Stimulated activated CD8-positive, alpha-beta memory T cell treated with anti-CD3 and anti-CD28 coated beads, Interleukin-15, amount 100 ng/mL, for 48 hours (primary cell): Measurements from ENCODE around the gene RDX.
"Not testable (repeated sequence)": the region's sequence is repeated elsewhere in the genome, so short reads cannot be mapped to it uniquely, and the experiment has no call there.

Source experiments
- DNase-seq, 2 donors: peaks; one replicate each; pipeline ENCODE4 v3.0.0-alpha.2; 2020; ENCODE audit warnings: low read depth in 2 of 2

RDX gene

DNA sequence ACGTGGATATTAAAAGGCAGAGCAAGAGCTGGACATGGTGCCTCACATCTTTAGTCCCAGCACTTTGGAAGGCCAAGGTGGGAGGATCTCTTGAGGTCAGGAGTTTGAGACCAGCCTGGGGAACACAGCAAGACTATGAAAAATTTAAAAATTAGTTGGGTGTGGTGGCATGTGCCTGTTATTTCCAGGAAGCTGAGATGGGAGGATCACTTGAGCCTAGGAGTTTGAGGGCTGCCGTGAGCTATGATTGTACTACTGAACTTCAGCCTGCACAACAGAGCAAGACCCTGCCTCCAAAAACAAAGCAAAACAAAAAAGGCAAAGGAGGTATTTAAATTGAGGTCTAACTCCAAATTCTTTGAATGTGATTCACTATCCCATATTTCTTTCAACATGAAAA is 23.5 kb downstream of the RDX start:
- no peak for DNase-seq

DNA sequence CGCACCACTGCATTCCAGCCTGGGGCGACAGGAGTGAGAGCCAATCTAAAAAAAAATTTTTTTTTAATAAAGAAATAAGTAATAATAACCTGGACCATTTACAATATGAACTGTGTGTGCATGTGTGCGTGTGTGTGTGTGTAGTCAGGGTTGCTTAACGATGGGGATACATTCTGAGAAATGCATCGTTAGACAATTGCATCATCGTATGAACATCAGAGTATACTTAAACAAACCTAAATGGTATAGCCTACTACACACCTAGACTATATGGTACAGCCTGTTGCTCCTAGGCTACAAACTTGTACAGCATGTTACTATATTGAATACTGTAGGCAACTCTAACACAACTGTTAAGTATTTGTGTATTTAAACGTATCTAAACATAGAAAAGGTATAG is 26.4 kb downstream of the RDX start:
- no peak for DNase-seq

DNA sequence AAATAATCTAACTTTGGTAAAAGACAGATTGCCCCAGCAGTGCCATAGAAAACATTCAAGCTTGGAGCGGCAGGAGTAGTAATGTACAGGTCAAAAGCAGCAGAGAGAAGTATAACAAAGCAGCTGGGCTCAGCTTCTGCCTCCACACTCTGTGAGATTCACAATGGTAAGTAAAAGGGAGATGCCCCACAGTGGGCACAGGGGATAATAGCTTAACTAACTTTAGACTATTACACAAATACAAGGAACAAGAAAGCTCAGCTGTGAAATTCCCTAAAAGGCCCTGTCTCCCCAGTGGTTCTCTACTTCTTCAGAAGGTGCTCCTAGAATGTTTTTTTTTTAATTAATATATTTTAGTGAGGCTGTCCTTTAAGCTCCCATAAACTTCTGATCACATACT is 28.0 kb downstream of the RDX start:
- DNase-seq = no peak

DNA sequence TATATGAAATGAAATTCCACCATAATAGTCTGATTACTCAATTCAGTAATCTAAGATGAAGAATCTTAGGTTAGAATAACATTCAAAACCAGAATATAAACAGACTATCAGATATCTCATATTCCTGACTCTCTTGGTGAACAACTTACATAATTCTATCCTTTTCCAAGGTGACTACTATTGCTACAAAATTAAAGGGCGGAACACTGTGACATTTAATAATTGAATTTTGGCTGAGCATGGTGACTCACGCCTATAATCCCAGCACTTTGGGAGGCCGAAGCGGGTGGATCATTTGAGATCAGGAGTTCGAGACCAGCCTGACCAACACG is 34.4 kb downstream of the RDX start:
- DNase-seq = no peak

DNA sequence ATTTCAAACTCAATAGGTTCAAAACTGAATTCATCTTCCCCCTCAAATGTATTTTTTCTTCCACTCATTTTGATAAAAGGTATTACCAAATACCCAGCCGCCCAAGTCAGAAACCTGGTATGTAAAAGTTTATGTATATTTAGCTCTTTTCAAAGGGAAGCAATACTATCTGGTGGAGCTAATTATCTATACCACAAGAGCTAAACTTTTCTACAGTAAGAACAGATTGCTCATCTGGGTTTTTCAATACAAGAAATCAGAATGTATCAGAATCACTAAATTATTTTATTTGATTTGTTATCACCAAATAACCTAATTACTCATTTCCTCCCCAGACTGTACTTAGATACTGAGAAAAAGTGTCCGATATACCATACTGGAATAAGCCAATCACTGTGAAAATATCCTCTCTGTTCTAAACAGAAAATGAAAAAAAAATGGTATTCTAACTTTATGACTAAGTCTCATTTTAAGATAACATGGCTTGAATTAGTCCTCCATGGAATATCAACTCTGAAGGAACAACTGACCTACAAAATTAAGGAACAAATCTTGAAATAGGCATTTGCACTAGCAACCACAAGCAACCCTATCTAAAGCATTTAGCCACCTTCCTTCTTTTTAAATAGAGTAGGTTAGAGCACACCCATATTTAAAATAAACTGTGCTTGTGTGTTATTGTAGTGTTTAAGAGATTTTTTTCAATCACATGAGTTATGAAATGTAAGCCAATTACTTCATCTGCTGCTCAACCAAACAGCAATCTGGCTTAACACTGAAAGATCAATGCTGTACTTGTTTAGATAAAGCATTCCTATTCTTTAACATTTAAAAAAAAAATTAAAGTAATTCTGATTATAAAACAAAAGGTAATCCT is 35.0 kb downstream of the RDX start:
- DNase-seq = no peak

DNA sequence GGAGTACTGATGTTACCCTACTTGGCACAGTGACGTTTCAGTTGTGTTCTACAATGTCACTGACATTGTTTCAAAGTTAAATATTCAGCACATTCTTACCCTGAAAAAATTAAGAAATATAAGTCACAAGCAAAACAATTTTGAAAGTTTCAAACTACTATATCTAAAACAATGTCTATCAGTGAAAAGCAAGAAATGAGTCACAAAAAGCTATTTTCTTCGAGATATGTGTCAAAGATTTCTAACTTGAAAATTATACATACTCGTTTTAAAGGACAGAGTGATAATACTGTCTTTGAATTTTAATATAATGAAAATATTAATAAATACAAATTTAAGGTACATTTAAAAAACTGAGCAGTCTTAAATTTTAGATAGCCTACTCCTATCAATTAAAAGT is 42.9 kb downstream of the RDX start:
- DNase-seq = no peak

DNA sequence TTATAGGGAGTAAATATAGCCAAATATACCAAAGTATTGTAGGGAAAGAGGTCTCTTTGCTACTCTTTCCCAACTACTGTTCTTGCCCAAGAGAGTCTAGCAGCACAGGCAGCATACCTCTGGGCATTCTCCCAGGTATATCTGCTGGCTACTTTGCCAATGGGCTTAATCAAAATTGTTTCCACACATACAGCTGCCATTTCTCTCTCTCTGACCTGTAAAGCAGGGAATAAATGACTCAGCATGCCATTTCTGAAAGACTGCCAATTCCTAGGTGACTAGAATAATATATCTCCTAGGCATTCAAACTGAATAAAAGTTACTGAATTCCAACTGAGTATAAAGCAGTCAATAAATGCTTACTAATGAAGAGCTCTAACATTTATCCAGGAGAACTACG is 44.6 kb downstream of the RDX start:
- DNase-seq = no peak

DNA sequence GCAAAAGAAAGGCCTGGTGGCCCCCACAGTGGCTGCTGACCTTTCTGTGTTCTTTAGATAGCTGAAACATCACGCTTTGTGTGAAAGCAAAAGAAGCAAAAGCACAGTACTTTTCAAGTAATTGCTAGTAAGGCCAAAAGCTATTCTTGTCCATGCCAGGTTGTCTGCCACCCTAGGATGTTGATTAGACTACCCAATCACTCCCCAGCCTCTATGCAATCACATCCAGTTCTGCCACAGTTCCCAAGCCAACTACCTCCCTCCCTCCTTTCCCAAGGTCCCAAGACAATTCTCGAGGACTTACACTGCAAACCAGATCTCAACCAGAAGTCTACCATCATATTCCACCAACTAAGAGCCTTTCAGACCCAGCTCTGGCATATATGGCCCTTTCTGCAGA is 46.2 kb downstream of the RDX start:
- DNase-seq = no peak

DNA sequence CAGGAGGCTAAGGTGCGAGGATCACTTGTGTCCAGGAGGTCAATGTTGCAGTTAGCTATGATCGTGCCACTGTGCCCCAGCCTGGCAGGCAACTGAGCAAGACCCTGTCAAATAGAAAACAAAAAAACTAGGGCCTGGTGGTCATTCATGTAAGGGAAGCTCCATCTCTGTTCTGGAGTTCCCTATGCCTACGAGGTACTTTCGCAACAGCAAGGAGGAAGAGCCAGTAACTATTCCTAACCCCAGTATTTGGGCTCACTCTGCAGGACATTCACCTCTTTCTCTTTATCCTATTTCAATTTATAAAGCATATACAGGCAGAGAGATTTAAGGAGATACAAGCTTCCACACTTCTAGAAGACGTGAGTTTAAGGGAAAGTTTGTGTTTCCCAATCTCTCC is 46.6 kb downstream of the RDX start:
- no peak for DNase-seq

DNA sequence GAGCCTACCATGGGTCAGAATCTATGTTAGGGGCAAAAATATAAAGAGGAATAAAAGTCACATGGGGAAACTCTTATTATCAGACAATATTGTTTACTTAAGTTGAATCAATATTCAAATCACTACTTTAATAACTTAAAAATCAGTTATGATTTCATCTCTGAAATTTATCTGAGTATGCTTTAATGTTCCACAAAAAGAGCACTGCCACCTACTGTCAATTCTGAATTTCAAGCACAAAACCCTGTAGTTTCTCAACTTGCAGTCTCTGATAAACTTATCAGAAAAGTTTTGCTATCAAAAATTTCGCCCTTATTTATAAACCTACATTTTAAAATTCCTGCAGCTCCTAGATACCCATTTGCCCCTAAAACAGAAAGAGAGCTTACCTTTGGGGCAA is 47.3 kb downstream of the RDX start:
- no peak for DNase-seq

DNA sequence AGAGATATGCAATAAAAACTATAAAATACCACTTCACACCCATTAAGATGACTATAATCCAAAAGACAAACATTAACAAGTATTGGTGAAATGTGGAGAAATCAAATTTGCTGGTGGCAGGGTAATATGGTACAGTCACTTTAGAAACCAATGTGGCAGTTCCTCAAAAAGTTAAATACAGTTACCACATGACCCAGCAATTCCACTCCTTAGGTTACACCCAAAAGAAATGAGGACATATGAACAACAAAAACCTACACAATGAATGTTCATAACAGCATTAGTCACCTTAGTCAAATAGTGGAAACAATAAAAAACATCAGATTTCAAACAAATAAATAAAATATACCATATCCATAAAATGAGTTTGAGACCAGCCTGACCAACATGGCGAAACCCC is 52.6 kb downstream of the RDX start:
- DNase-seq = no peak

DNA sequence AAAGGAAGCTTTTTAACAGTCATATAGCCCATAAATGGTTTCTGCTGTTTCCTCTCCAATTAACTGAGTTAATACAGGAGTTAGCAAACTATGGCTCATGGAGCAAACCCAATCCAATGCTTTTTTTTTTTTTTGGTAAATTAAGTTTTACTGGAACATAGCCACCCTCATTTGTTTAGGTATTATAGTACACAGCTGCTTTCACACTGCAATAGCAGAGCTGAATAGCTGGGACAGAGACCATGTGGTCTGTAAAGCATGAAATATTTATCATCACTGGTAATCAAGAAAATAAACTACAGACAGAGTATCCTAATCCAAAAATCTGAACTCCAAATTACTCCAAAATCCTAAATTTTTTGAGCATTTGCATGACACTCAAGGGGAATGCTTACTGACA is 53.7 kb downstream of the RDX start:
- no peak for DNase-seq

DNA sequence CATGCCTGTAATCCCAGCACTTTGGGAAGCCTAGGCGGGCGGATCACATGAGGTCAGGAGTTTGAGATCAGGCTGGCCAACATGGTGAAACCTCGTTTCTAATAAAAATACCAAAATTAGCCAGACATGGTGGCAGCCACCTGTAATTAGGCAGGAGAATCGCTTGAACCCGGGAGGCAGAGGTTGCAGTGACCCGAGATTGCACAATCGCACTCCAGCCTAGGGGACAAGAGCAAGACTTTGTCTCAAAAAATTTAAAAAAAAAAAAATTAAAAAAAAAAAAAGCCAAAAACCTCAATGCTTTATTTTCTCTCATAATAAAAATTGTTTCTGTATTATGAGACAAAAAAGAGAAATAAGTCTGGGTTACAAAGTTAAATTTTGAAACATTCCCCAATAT is 54.2 kb downstream of the RDX start:
- DNase-seq = no peak

DNA sequence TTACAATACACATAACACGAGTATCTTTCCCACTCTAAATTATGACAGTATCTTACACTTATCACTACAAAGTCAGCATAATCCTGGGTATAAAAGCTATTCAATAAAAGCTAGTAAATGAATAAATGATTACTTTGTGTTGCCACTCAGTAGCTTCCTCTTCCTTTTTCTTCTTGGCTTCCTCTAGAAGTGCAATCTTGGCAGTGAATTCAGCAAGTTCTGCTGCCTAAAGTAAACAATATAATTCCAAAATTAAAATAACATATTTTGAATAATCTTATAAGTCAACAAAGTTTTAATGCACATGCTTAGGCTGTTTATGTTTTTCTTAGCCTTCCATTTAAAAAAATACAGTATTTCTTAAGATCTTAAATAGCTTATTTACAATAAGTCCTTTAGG is 60.4 kb downstream of the RDX start:
- DNase-seq = no peak

DNA sequence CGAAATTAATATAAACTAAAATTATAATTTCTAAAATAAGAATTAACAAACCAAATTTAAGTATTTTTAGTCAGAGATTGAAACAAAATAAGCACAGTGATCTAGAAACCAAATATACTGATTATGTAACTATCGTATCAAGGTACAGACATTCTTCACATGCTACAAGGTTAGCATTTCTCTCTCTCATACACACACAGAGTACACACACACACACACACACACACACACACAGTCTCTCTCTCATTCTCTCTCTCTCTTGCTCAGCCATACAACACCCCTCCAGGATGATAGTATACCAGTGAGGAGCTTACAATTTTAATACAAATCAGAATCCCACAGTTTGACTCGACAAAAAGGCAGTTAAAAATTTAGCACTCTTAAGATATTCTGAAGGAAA is 66.0 kb downstream of the RDX start:
- DNase-seq = no peak

DNA sequence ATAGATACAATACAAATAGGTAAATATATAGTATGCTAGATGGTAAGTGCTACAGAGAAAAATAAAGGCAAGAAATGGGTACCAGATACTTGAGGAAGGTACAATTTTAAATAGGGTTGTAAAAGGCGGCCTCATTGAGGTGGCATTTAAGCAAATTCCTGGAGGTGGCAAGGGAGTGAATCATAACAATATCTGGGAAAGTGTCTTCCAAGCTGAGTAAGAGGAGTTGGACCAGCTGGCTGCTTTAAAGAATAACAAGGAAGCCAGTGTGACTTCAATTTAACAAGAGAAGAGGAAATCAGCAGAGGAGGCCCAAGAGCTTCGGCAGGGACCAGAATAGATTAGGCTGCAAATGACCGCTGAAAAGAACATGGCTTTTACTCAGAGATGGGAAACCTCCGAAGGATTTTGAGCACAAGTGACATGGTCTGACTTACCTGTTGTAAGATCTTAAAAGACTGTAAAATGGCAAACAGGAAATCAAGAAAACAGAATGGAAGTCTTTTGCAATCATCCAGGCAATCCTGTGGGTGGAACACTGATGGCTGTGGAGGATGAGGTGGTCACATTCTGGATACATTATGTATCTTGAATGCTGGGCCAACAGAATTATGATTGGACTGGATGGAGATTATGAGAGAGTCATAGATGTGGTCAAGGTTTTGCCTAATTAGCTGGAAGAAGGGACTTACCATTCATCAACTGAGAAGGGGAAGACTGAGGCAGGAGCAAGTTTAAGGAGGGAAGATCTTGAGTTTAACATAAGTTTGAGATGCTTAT is 77.2 kb downstream of the RDX start:
- DNase-seq = no peak

DNA sequence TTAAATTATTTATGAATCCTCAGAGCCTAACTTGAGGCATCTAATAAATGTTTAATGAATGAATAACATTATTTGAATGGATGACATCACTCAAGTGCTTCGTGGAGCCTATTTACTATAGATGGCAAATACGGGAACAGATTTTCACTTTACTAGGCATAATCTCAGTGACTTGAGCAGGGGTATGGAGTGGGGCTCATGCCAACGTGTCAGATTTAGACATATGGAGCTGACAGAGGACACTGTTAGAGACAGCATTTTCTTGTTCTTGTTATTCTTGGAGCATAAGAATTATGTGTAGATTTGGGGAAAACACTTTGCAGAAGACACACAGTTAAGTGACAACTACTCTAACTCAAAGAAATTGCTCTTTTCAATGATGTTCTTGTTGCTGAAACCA is 78.5 kb downstream of the RDX start:
- DNase-seq = no peak

DNA sequence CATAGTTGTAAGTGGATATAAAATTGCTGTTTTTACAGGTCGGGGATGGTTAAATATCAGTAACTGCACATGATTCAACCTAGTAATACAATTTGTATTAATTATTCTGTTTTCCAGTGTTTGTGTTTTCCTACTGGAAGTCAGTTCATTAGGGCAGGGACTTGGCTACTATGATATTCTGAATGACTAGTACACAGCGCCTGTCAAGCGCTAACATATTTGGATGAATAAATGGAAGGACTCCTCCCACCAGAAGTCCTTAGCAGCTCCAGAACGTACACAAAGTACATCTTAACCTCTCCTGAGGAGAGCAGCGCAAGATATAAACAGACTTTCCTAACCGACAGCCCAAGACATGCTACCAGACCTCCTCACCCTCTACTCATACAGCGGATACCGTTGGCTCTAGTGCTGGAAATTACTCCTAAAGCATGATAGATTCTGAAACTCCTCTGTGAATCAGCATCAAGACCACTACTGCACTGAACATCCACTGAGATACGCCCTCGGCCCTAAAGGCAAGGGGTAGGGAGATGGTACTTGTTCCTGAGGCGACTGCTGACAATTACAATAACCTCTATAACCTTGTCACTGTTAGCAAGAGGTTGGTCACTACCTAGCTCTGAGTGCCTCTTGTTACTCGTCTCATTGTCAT is 79.1 kb downstream of the RDX start:
- DNase-seq = no peak

DNA sequence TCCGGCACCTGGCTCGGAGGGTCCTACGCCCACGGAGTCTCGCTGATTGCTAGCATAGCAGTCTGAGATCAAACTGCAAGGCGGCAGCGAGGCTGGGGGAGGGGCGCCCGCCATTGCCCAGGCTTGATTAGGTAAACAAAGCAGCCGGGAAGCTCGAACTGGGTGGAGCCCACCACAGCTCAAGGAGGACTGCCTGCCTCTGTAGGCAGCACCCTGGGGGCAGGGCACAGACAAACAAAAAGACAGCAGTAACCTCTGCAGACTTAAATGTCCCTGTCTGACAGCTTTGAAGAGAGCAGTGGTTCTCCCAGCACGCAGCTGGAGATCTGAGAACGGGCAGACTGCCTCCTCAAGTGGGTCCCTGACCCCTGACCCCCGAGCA is 87.1 kb downstream of the RDX start:
- DNase-seq = not testable (repeated sequence)

DNA sequence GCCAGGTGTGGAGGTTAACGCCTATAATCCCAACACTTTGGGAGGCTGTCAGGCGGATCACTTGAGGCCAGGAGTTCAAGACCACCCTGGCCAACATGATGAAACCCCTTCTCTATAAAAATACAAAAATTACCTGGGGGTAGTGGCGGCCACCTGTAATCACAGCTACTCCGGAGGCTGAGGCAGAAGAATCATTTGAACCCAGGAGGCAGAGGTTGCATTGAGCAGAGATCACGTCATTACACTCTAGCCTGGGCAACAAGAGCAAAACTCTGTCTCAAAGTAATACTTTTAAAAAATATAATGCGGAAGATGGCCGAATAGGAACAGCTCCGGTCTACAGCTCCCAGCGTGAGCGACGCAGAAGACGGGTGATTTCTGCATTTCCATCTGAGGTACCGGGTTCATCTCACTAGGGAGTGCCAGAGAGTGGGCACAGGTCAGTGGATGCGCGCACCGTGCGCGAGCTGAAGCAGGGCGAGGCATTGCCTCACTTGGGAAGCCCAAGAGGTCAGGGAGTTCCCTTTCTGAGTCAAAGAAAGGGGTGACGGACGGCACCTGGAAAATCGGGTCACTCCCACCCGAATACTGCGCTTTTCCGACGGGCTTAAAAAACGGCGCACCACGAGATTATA is 87.6 kb downstream of the RDX start:
- DNase-seq = not testable (repeated sequence)

DNA sequence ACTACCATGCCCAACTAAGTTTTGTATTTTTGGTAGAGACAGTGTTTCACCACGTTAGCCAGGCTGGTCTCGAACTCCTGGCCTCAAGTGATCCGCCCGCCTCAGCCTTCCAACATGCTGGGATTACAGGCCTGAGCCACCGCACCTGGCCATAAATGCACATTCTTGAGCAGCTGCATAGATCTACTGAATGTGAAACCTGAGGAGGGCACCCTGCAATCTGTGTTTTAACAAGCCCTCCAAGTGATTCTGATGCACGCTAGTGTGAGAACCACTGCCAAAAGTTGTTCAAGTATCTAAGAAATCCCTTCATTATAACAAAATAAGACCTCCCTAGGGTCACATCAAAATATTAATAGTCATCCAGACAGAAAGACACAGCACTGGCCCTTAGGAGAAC is 89.3 kb downstream of the RDX start:
- no peak for DNase-seq

DNA sequence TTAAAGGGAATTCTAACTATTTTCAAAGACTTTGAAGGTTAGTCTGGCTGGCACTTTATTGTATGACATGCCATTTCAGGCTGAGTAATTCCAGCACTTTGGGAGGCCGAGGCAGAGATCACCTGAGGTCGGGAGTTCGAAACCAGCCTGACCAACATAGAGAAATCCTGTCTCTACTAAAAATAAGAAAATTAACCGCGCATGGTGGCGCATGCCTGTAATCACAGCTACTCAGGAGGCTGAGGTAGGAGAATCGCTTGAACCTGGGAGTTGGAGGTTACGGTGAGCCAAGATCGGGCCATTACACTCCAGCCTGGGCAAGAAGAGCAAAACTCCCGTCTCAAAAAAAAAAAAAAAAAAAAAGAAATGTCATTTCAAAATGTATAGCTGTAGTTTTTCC is 95.6 kb downstream of the RDX start:
- DNase-seq = no peak

DNA sequence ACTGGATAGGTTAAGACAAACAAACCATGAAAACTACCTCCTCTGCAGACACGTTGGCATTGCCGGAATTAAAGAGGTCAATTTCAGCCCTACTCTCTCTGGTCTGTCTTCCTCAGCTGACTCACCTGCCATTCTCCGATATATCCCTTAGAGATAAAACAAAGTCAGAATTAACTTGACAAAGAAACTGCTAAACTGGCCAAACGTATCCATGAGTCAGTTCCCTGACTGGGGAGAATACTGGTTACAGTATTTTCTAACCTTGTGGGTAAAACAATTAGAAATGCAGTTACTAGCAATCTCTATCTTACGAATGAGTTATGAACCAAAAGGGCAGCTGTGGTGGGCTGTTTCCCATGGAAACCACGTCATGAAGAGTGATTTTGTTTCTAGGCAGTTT is 96.2 kb downstream of the RDX start:
- no peak for DNase-seq
